Umbilical cord (tissue), 2 donors: ENCODE measurements around the gene VSIG2. TPM values are rescaled to one million over a fixed set of nuclear protein-coding genes. Genes with fewer than 3 reads are reported as not detected.
"Not testable (repeated sequence)": the region's sequence is repeated elsewhere in the genome, so short reads cannot be mapped to it uniquely, and the experiment has no call there.

Source experiments
- DNase-seq: peaks from one replicate; pipeline ENCODE4 v3.0.0-alpha.2; 2015; ENCODE audit warnings: low spot score
- total RNA-seq: library from RNA; depleted of rRNA; stranded (reverse); fragments of >200 nt; gene quantifications from one replicate; pipeline ENCODE4 v1.2.3, GENCODE V29; 2014; ENCODE audit warnings: low replicate concordance; ENCODE audit not compliant: insufficient read depth

VSIG2 gene
- total RNA-seq = not detected

- no peak for DNase-seq
Observed at GRCh38 chr11:124751741-124752470, at the start of gene VSIG2. VSIG2 (minus strand) TSS chr11:124752255; CDS start chr11:124752137, 118 bp downstream.

- DNase-seq = peak; percentile 43
Observed at GRCh38 chr11:124801014-124801413, 49.0 kb upstream of the VSIG2 start.

- DNase-seq = peak; percentile 98
Observed at GRCh38 chr11:124800226-124800929, 48.3 kb upstream of the VSIG2 start, which contains the start of gene MSANTD2. MSANTD2 (minus strand) TSS chr11:124800406; CDS start chr11:124800380, 26 bp downstream.

- peak; percentile 31 for DNase-seq
Observed at GRCh38 chr11:124799348-124800225, 47.5 kb upstream of the VSIG2 start.

GRCh38 chr11:124798991-124799347 is 46.9 kb upstream of the VSIG2 start:
- peak; percentile 23 for DNase-seq

- DNase-seq = no peak
Observed at GRCh38 chr11:124796312-124796711, 44.3 kb upstream of the VSIG2 start.

- peak; percentile 38 for DNase-seq
Observed at GRCh38 chr11:124793466-124794278, 41.6 kb upstream of the VSIG2 start.

- DNase-seq = no peak
Observed at GRCh38 chr11:124791626-124792341, 39.7 kb upstream of the VSIG2 start.

- DNase-seq = no peak
Observed at GRCh38 chr11:124788521-124788920, 36.5 kb upstream of the VSIG2 start.

- DNase-seq = no peak
Observed at GRCh38 chr11:124784051-124784450, 32.0 kb upstream of the VSIG2 start.

GRCh38 chr11:124783002-124783401 is 30.9 kb upstream of the VSIG2 start:
- no peak for DNase-seq

GRCh38 chr11:124779568-124779967 is 27.5 kb upstream of the VSIG2 start:
- no peak for DNase-seq

GRCh38 chr11:124778281-124778680 is 26.2 kb upstream of the VSIG2 start:
- DNase-seq = no peak

- DNase-seq = peak; percentile 37
Observed at GRCh38 chr11:124776865-124777645, 25.0 kb upstream of the VSIG2 start.

GRCh38 chr11:124770959-124771358 is 18.9 kb upstream of the VSIG2 start:
- DNase-seq = not testable (repeated sequence)

GRCh38 chr11:124769806-124770774 is 18.0 kb upstream of the VSIG2 start:
- no peak for DNase-seq

- DNase-seq = no peak
Observed at GRCh38 chr11:124768914-124769313, 16.9 kb upstream of the VSIG2 start.

GRCh38 chr11:124766156-124766555 is 14.1 kb upstream of the VSIG2 start:
- DNase-seq = no peak
